Activated CD8-positive, alpha-beta T cell treated with anti-CD3 and anti-CD28 coated beads, Interleukin-2, amount 10 ng/mL, durations not matched to agents 7 days and 5 days (primary cell): Measurements from ENCODE around the gene FCAR. TPM values are rescaled to one million over a fixed set of nuclear protein-coding genes. Genes with fewer than 3 reads are reported as not detected.
"Not testable (repeated sequence)": the region's sequence is repeated elsewhere in the genome, so short reads cannot be mapped to it uniquely, and the experiment has no call there.

ENCODE experiments used
- ATAC-seq: fragments of 150-1000 bp; cut with Tn5 transposase; one replicate; pipeline ENCODE4 v1.10.0; 2021; ENCODE audit warnings: moderate library complexity
- CTCF ChIA-PET: fragments of 350-600 bp; sonication (Branson Sonifier 250); formaldehyde crosslinking; loops from one replicate; lab custom pipeline; 2021; ENCODE audit warnings: antibody characterized with exemption; lab: Charles Lee
- POLR2A ChIA-PET: fragments of 350-600 bp; sonication (Branson Sonifier 250); formaldehyde crosslinking; loops from one replicate; lab custom pipeline; 2021; ENCODE audit warnings: antibody characterized with exemption; lab: Charles Lee
- DNase-seq: peaks from one replicate; pipeline ENCODE4 v3.0.0-alpha.2; 2020
- H3K27ac Mint-ChIP-seq: one replicate; pipeline ENCODE4 v1.8.0; 2021; ENCODE audit warnings: mild to moderate bottlenecking, mixed read lengths
- H3K27me3 Mint-ChIP-seq: one replicate; pipeline ENCODE4 v1.8.0; 2021; ENCODE audit warnings: low read depth, mixed read lengths
- H3K36me3 Mint-ChIP-seq: one replicate; pipeline ENCODE4 v1.8.0; 2021; ENCODE audit warnings: low read depth, mixed read lengths
- H3K4me1 Mint-ChIP-seq: one replicate; pipeline ENCODE4 v1.8.0; 2021; ENCODE audit warnings: low read depth, mixed read lengths
- H3K4me3 Mint-ChIP-seq: one replicate; pipeline ENCODE4 v1.8.0; 2021; ENCODE audit warnings: mild to moderate bottlenecking, mixed read lengths
- H3K9me3 Mint-ChIP-seq: one replicate; pipeline ENCODE4 v1.8.0; 2022; ENCODE audit warnings: mixed read lengths; ENCODE audit not compliant: insufficient read depth
- total RNA-seq, 2 experiments: library from RNA; stranded (reverse); gene quantifications; one replicate each; pipeline ENCODE4 v1.2.3, GENCODE V29; 2021

FCAR gene
- total RNA-seq = not detected

- CTCF ChIA-PET = no interaction called here
These were observed at the start of gene FCAR for GRCh38 chr19:54873990-54874389. FCAR (plus strand) TSS chr19:54874235; CDS start chr19:54874290, 55 bp downstream.

GRCh38 chr19:54824416-54824815 is 49.6 kb upstream of the FCAR start:
- CTCF ChIA-PET, H3K4me3 Mint-ChIP-seq, ATAC-seq, H3K27me3 Mint-ChIP-seq, POLR2A ChIA-PET, H3K4me1 Mint-ChIP-seq, H3K27ac Mint-ChIP-seq, DNase-seq, H3K36me3 Mint-ChIP-seq, H3K9me3 Mint-ChIP-seq: not testable (repeated sequence)

More at GRCh38 chr19:54873990-54874389, at the start of gene FCAR:
- no peak for ATAC-seq
- Mint-ChIP-seq H3K4me3 (no peak within 1 kb of the TSS), H3K27ac (no peak within 1 kb of the TSS), H3K27me3 (peaks cover 27% of the 10 kb centered on the region), H3K9me3 (no peaks in the 10 kb centered on the region), H3K4me1 (peaks cover 8% of the 10 kb centered on the region), H3K36me3 (no peaks in the 10 kb centered on the region)
- POLR2A ChIA-PET = no interaction called here
- no peak for DNase-seq

- POLR2A ChIA-PET, ATAC-seq, H3K27ac Mint-ChIP-seq, H3K4me3 Mint-ChIP-seq, H3K27me3 Mint-ChIP-seq, DNase-seq, H3K4me1 Mint-ChIP-seq, H3K9me3 Mint-ChIP-seq, H3K36me3 Mint-ChIP-seq: not testable (repeated sequence)
- CTCF ChIA-PET = interaction anchor here (0.6 kb wide), 1 partner anchor 166 kb away, joined by 3 read pairs; no protein-coding TSS in a partner anchor
These were observed 48.7 kb upstream of the FCAR start for GRCh38 chr19:54825326-54825725.

- DNase-seq, ATAC-seq, H3K4me1 Mint-ChIP-seq, H3K4me3 Mint-ChIP-seq, H3K27me3 Mint-ChIP-seq, CTCF ChIA-PET, POLR2A ChIA-PET, H3K27ac Mint-ChIP-seq, H3K9me3 Mint-ChIP-seq, H3K36me3 Mint-ChIP-seq: not testable (repeated sequence)
These were observed 46.0 kb upstream of the FCAR start for GRCh38 chr19:54828064-54828463.

- H3K4me3 Mint-ChIP-seq, CTCF ChIA-PET, ATAC-seq, H3K36me3 Mint-ChIP-seq, H3K4me1 Mint-ChIP-seq, H3K27me3 Mint-ChIP-seq, H3K9me3 Mint-ChIP-seq, H3K27ac Mint-ChIP-seq, POLR2A ChIA-PET, DNase-seq: not testable (repeated sequence)
These were observed 41.5 kb upstream of the FCAR start, which contains the start of gene KIR2DS4 for GRCh38 chr19:54832496-54832895. KIR2DS4 (plus strand) TSS chr19:54832676.

- H3K4me1 Mint-ChIP-seq, CTCF ChIA-PET, H3K36me3 Mint-ChIP-seq, DNase-seq, H3K27me3 Mint-ChIP-seq, POLR2A ChIA-PET, ATAC-seq, H3K4me3 Mint-ChIP-seq, H3K9me3 Mint-ChIP-seq, H3K27ac Mint-ChIP-seq: not testable (repeated sequence)
These were observed 38.9 kb upstream of the FCAR start for GRCh38 chr19:54835126-54835525.

- POLR2A ChIA-PET, H3K4me3 Mint-ChIP-seq, DNase-seq, H3K27me3 Mint-ChIP-seq, H3K36me3 Mint-ChIP-seq, H3K27ac Mint-ChIP-seq, CTCF ChIA-PET, H3K4me1 Mint-ChIP-seq, H3K9me3 Mint-ChIP-seq, ATAC-seq: not testable (repeated sequence)
These were observed 36.5 kb upstream of the FCAR start for GRCh38 chr19:54837522-54837921.

- CTCF ChIA-PET, H3K4me3 Mint-ChIP-seq, H3K27me3 Mint-ChIP-seq, DNase-seq, ATAC-seq, H3K27ac Mint-ChIP-seq, POLR2A ChIA-PET, H3K36me3 Mint-ChIP-seq, H3K9me3 Mint-ChIP-seq, H3K4me1 Mint-ChIP-seq: not testable (repeated sequence)
These were observed 30.9 kb upstream of the FCAR start for GRCh38 chr19:54843171-54843570.

GRCh38 chr19:54850061-54850640 is 23.9 kb upstream of the FCAR start, which contains the start of gene KIR3DL2:
KIR3DL2 (plus strand) TSS chr19:54850443; CDS start chr19:54850476, 33 bp downstream.
- H3K36me3 Mint-ChIP-seq, H3K27me3 Mint-ChIP-seq, DNase-seq, ATAC-seq, H3K9me3 Mint-ChIP-seq, POLR2A ChIA-PET, H3K4me1 Mint-ChIP-seq, H3K27ac Mint-ChIP-seq, H3K4me3 Mint-ChIP-seq, CTCF ChIA-PET: not testable (repeated sequence)

- DNase-seq (no peak), ATAC-seq (no peak)
- Mint-ChIP-seq H3K4me1 (no peaks in the 10 kb centered on the region), H3K9me3 (no peaks in the 10 kb centered on the region), H3K36me3 (no peaks in the 10 kb centered on the region), H3K27me3 (peaks cover 5% of the 10 kb centered on the region), H3K27ac (no peak overlapping the region), H3K4me3 (no peak overlapping the region)
- ChIA-PET CTCF (no interaction called here), POLR2A (no interaction called here)
These were observed 23.1 kb upstream of the FCAR start for GRCh38 chr19:54850930-54851329.

GRCh38 chr19:54851353-54851752 is 22.7 kb upstream of the FCAR start:
- CTCF ChIA-PET = no interaction called here
- Mint-ChIP-seq H3K9me3 (no peaks in the 10 kb centered on the region), H3K27me3 (peaks cover 5% of the 10 kb centered on the region), H3K4me1 (no peaks in the 10 kb centered on the region), H3K4me3 (no peak overlapping the region), H3K36me3 (no peaks in the 10 kb centered on the region), H3K27ac (no peak overlapping the region)
- no peak for DNase-seq
- ATAC-seq = no peak
- POLR2A ChIA-PET = no interaction called here

GRCh38 chr19:54855241-54855640 is 18.8 kb upstream of the FCAR start:
- ATAC-seq, H3K4me1 Mint-ChIP-seq, DNase-seq, POLR2A ChIA-PET, CTCF ChIA-PET, H3K4me3 Mint-ChIP-seq, H3K9me3 Mint-ChIP-seq, H3K27ac Mint-ChIP-seq, H3K36me3 Mint-ChIP-seq: not testable (repeated sequence)
- H3K27me3 Mint-ChIP-seq = peaks cover 12% of the 10 kb centered on the region

- ATAC-seq, POLR2A ChIA-PET, H3K27ac Mint-ChIP-seq, H3K4me1 Mint-ChIP-seq, H3K36me3 Mint-ChIP-seq, DNase-seq, H3K9me3 Mint-ChIP-seq, CTCF ChIA-PET, H3K4me3 Mint-ChIP-seq: not testable (repeated sequence)
- H3K27me3 Mint-ChIP-seq = peaks cover 12% of the 10 kb centered on the region
These were observed 15.6 kb upstream of the FCAR start for GRCh38 chr19:54858476-54858875.
